K562 (cell line): ENCODE measurements around the gene KCNK2. TPM values are rescaled to one million over a fixed set of nuclear protein-coding genes. Genes with fewer than 3 reads are reported as not detected.

Experiments used
- ATAC-seq: fragments of 200-7000 bp; cut with Tn5 transposase; 3 replicates; pipeline ENCODE4 v1.9.1; 2020; ENCODE audit warnings: moderate library complexity
- BruUV-seq: library from RNA; stranded (reverse); fragments of 400-500 nt; replicated peaks from 2 replicates; lab custom pipeline; 2021; lab: Mats Ljungman, UMichigan
- CTCF ChIA-PET: fragments of 300-600 bp; formaldehyde crosslinking; extraction: SDS; loops from one replicate; lab custom pipeline; 2021; ENCODE audit warnings: low intra/inter-chr PET ratio; lab: Yijun Ruan, JAX
- POLR2A ChIA-PET: fragments of 300-600, 350-650 bp; sonication (Branson Sonifier 250); formaldehyde crosslinking; extraction: SDS; loops from one replicate; lab custom pipeline; 2021; ENCODE audit warnings: antibody characterized with exemption, inconsistent platforms; lab: Yijun Ruan, JAX
- DNase-seq, 4 experiments: peaks; one replicate each; pipeline versions ENCODE4 v3.0.0 to v3.0.0-alpha.2; 2011 to 2018; ENCODE audit warnings: low spot score in 3 of 4, mixed read lengths in 3 of 4; ENCODE audit errors: extremely low read depth in 1 of 4
- FAIRE-seq: peaks from 2 replicates; lab custom pipeline; 2011; peaks lifted over from hg19 to GRCh38; lab: Jason Lieb, UNC
- H2AFZ ChIP-seq: 2 replicates; pipeline ENCODE4 v1.6.0; 2011; ENCODE audit warnings: low read depth, low read length, control low read depth, inconsistent platforms
- H3K27ac ChIP-seq: fragments of 200-600 bp; 3 replicates; pipeline ENCODE4 v1.8.0; 2011; ENCODE audit warnings: low read depth, mild to moderate bottlenecking, control low read depth, inconsistent platforms, low read length, moderate library complexity, mixed read lengths; ENCODE audit errors: extremely low read depth
- H3K27me3 ChIP-seq, 2 experiments: fragments of 300-600 bp in 1 of 2; 2 replicates in 1 of 2; 3 replicates in 1 of 2; pipeline versions ENCODE4 v1.6.0 to v1.8.0; 2011; ENCODE audit warnings: inconsistent platforms in 2 of 2, low read length in 2 of 2, mild to moderate bottlenecking in 1 of 2, mixed read lengths in 1 of 2, moderate library complexity in 1 of 2; ENCODE audit not compliant: control insufficient read depth in 2 of 2, insufficient read depth in 2 of 2
- H3K36me3 ChIP-seq: fragments of 300-600 bp; 3 replicates; pipeline ENCODE4 v1.8.0; 2011; ENCODE audit warnings: mild to moderate bottlenecking, low read length, inconsistent platforms; ENCODE audit not compliant: control insufficient read depth, insufficient read depth
- H3K4me1 ChIP-seq, 2 experiments: fragments of 200-600 bp in 1 of 2; replicated peaks in 1 of 2; 2 replicates in 1 of 2; 3 replicates in 1 of 2; pipeline versions ENCODE4 v1.5.1 to v1.8.0; 2011; ENCODE audit warnings: inconsistent platforms in 2 of 2, low read length in 2 of 2, mild to moderate bottlenecking in 1 of 2, mixed read lengths in 1 of 2, moderate library complexity in 1 of 2; ENCODE audit not compliant: control insufficient read depth in 2 of 2, insufficient read depth in 2 of 2
- H3K4me2 ChIP-seq: 2 replicates; pipeline ENCODE4 v1.6.1; 2011; ENCODE audit warnings: low read length, control low read depth, inconsistent platforms, mixed read lengths; ENCODE audit not compliant: insufficient read depth
- H3K4me3 ChIP-seq: fragments of 200-600 bp; sonication (generic), shearing (Covaris generic); 2 replicates; pipeline ENCODE4 v1.5.1; 2016; ENCODE audit warnings: control low read depth, inconsistent platforms
- H3K79me2 ChIP-seq: fragments of 200-600 bp; 3 replicates; pipeline ENCODE4 v1.8.0; 2011; ENCODE audit warnings: low read length, inconsistent platforms; ENCODE audit not compliant: control insufficient read depth, insufficient read depth
- H3K9ac ChIP-seq, 2 experiments: 2 replicates each; pipeline versions ENCODE4 v1.6.0 to v1.6.1; 2011; ENCODE audit warnings: low read depth in 2 of 2, low read length in 2 of 2, control low read depth in 1 of 2, inconsistent platforms in 1 of 2, mild to moderate bottlenecking in 1 of 2, mixed read lengths in 1 of 2; ENCODE audit not compliant: insufficient read depth in 1 of 2
- H3K9me1 ChIP-seq: one replicate; pipeline ENCODE4 v1.6.0; 2011; ENCODE audit warnings: inconsistent platforms, mild to moderate bottlenecking, low read length, moderate library complexity; ENCODE audit not compliant: control insufficient read depth, insufficient read depth
- H3K9me3 ChIP-seq: replicated peaks from 2 replicates; pipeline ENCODE4 v1.5.1; 2011; ENCODE audit warnings: low read depth, low read length, inconsistent platforms; ENCODE audit not compliant: control insufficient read depth, insufficient read depth
- H4K20me1 ChIP-seq: replicated peaks from 2 replicates; pipeline ENCODE4 v1.6.1; 2011; ENCODE audit warnings: low read length, inconsistent platforms, mixed read lengths; ENCODE audit not compliant: control insufficient read depth, insufficient read depth
- BRD9 ChIP-seq: fragments of 450-650 bp; IDR thresholded peaks from 2 replicates; pipeline ENCODE4 v1.6.1; 2018; ENCODE audit warnings: low read depth; ENCODE audit not compliant: partially characterized antibody
- CBFB ChIP-seq: sonication (generic); formaldehyde crosslinking; IDR thresholded peaks from 2 replicates; pipeline ENCODE4 v1.4.0; 2020; ENCODE audit warnings: mild to moderate bottlenecking, missing genetic modification reagents
- E2F5 ChIP-seq: sonication (generic); formaldehyde crosslinking; IDR thresholded peaks from 2 replicates; pipeline ENCODE4 v1.8.0; 2022; ENCODE audit warnings: mild to moderate bottlenecking, missing genetic modification reagents
- MLLT1 ChIP-seq, 2 experiments: fragments of 450-650 bp; IDR thresholded peaks; 2 replicates each; pipeline ENCODE4 v1.6.1; 2016
- RBM25 ChIP-seq: fragments of 200-400 bp; formaldehyde crosslinking; IDR thresholded peaks from 2 replicates; pipeline ENCODE4 v1.6.1; 2018; ENCODE audit warnings: low read length, low read depth, moderate library complexity; ENCODE audit not compliant: severe bottlenecking
- ZNF3 ChIP-seq: fragments of 250-450 bp; sonication (Bioruptor Pico); IDR thresholded peaks from 2 replicates; pipeline ENCODE4 v1.5.0; 2021; ENCODE audit warnings: mild to moderate bottlenecking, moderate library complexity
- WGBS: fragments of 100-300 bp; shearing (Covaris generic); methylation state at CpG from one replicate; pipeline ENCODE4 v1.1.6; 2016; ENCODE audit warnings: low coverage, mixed read lengths; ENCODE audit not compliant: insufficient coverage; ENCODE audit errors: missing lambda C conversion rate; 5-methylcytosine and 5-hydroxymethylcytosine counted together
- in situ Hi-C: fragments of 300-500 bp; cut with MboI; formaldehyde crosslinking; loops from 4 replicates; pipeline ENCODE4 v1.15.0; 2018; ENCODE audit warnings: inconsistent platforms, mixed read lengths
- intact Hi-C: fragments of 100-400 bp; cut with micrococcal nuclease; formaldehyde crosslinking; loops from 2 replicates; pipeline ENCODE4 v1.14.2; 2022
- polyA plus RNA-seq, 8 experiments: library from polyadenylated mRNA; depleted of rRNA in 4 of 8; stranded (reverse) in 5 of 8; unstranded in 3 of 8; fragments of >200 nt; fragmentation: Nextera tagmentation in 2 of 8; fragmentation: Illumina TruSeq in 1 of 8; extraction: Ambion mirVana in 2 of 8; extraction: Trizol in 1 of 8; gene quantifications; 2 replicates each; pipeline versions ENCODE4 v1.2.1 to v1.2.3, GENCODE V29; 2011 to 2014; ENCODE audit warnings: inconsistent platforms in 1 of 8, missing spikeins in 1 of 8
- total RNA-seq, 7 experiments: library from RNA; depleted of rRNA in 6 of 7; stranded (reverse); fragments of >200 nt in 6 of 7; fragmentation: Illumina TruSeq in 2 of 7; extraction: Trizol in 2 of 7; gene quantifications; 2 replicates each; pipeline versions ENCODE4 v1.2.1 to v1.2.3, GENCODE V29; 2011 to 2021; ENCODE audit warnings: low replicate concordance in 1 of 7
- TF ChIP-seq, protein P1 (sequence below): fragments of 250-450 bp; sonication (Bioruptor Pico); IDR thresholded peaks from 2 replicates; pipeline ENCODE4 v1.4.0; 2020; ENCODE audit warnings: borderline replicate concordance
- TF ChIP-seq, protein P2 (sequence below): fragments of 200-800 bp; sonication (Bioruptor generic); IDR thresholded peaks from 2 replicates; pipeline ENCODE4 v1.6.1; 2017; ENCODE audit warnings: missing genetic modification characterization, missing compliant biosample characterization

The KCNK2 gene
- total and polyA plus RNA-seq, 9 of the 15 experiments (the other 6 are each of a cell fraction or from before 2014, with no cell fraction given): 0.04 to 0.13 (median 0.05) TPM; not detected in 3

DNA sequence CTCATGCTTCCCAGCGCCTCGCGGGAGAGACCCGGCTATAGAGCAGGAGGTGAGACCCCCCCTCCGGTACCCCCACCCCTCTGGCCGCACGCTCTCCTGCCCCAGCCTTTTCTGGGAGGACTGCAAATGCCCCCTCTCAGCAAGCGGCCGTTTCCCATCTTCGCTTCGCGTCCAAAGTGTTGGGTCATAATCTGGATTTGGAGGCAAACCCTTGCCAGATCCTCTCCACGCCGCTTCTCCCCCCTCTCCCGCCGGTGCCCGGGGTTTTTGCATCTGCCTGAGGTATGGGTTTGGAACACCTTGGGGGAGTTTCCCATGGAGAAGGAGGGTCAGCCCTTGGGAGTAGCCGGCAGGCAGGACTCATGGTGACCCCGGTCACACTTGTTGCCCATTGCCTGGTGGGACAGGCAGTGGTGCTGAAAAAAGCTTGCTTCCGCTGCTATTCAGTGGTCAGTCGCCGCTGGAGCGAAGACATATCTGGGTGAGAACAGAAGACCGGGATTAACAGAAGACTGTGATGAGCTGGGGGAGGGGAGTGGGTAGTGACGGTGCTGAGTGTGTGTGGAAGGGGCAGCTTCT lies 935 bp downstream of the KCNK2 start:
- no peak for DNase-seq
- H3K9me1 ChIP-seq: no peaks in the 10 kb centered on the region
- ChIA-PET CTCF (no interaction called here), POLR2A (no interaction called here)
- in situ Hi-C loops (no loop called here), intact Hi-C loops (no loop called here)
- H3K9me3 ChIP-seq: no peaks in the 10 kb centered on the region
- no peaks in the 10 kb centered on the region for H3K79me2 ChIP-seq
- H3K9ac ChIP-seq: no peak overlapping the region
- 3% methylated on average over 22 of the region's 25 CpGs for WGBS
- no peak overlapping the region for H2AFZ ChIP-seq
- H4K20me1 ChIP-seq: no peaks in the 10 kb centered on the region
- H3K27me3 ChIP-seq: peaks cover 7 to 13% of the 10 kb centered on the region in 2 experiments; a peak in 3 of 5 replicates
- BruUV-seq: no TSS peak
- peaks cover 0 to 4% of the 10 kb centered on the region in 2 experiments; a peak in 1 of 5 replicates for H3K4me1 ChIP-seq
- no peaks in the 10 kb centered on the region for H3K36me3 ChIP-seq
- TF ChIP-seq MLLT1 (IDR thresholded peaks at IDR 0.05): no peak
- TF ChIP-seq, all 486 proteins: peak for 0
- no peak for FAIRE-seq
- Histone ChIP-seq H3K4me2 (no peak overlapping the region), H3K27ac (no peak overlapping the region), H3K4me3 (no peak overlapping the region)
- ATAC-seq: no peak; the same call in 1 of the 3 replicates

DNA sequence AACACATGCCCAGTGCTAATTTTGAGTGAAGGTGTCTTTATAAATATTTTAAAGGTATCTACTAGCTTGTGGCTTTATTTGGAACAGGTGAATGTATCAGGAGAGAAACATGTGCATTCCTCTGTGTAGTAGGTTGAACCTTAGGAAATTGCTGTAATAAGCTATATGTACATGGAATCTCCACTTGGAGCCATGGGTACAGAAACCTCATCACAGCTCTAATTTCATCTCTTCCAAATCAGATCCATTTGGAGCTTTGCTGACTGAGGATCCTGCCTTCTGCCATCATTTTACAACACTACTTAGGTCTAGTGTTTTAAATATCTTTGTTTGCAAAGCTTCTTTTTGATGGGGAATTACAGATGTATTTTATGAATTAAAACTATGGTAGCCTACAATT lies 2.1 kb downstream of the KCNK2 start:
- Histone ChIP-seq H3K36me3 (no peaks in the 10 kb centered on the region), H3K27ac (no peak overlapping the region), H3K79me2 (no peaks in the 10 kb centered on the region), H3K4me1 (peaks cover 0 to 4% of the 10 kb centered on the region in 2 experiments; a peak in 1 of 5 replicates), H3K9ac (no peak overlapping the region), H3K4me3 (no peak overlapping the region), H3K9me3 (no peaks in the 10 kb centered on the region), H4K20me1 (no peaks in the 10 kb centered on the region), H3K9me1 (no peaks in the 10 kb centered on the region), H3K27me3 (peaks cover 7 to 13% of the 10 kb centered on the region in 2 experiments; a peak in 3 of 5 replicates), H2AFZ (no peak overlapping the region), H3K4me2 (no peak overlapping the region)
- intact Hi-C loops (no loop called here), in situ Hi-C loops (no loop called here)
- ChIA-PET CTCF (no interaction called here), POLR2A (interaction anchor here (0.6 kb wide), 1 partner anchor 206 kb away, joined by 3 read pairs; no protein-coding TSS in a partner anchor)
- no TSS peak for BruUV-seq
- no peak for ATAC-seq
- FAIRE-seq: no peak
- DNase-seq: no peak
- no peak for TF ChIP-seq CBFB (CRISPR knock-in tag)
- TF ChIP-seq, protein P1, sequence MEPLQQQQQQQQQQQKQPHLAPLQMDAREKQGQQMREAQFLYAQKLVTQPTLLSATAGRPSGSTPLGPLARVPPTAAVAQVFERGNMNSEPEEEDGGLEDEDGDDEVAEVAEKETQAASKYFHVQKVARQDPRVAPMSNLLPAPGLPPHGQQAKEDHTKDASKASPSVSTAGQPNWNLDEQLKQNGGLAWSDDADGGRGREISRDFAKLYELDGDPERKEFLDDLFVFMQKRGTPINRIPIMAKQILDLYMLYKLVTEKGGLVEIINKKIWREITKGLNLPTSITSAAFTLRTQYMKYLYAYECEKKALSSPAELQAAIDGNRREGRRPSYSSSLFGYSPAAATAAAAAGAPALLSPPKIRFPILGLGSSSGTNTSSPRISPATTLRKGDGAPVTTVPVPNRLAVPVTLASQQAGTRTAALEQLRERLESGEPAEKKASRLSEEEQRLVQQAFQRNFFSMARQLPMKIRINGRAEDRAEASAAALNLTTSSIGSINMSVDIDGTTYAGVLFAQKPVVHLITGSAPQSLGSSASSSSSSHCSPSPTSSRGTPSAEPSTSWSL (CRISPR knock-in tag): no peak
- no peak for TF ChIP-seq ZNF3 (CRISPR knock-in tag)
- TF ChIP-seq BRD9: no peak
- no peak for TF ChIP-seq E2F5 (CRISPR knock-in tag)
- TF ChIP-seq RBM25: no peak
- TF ChIP-seq, protein P2, sequence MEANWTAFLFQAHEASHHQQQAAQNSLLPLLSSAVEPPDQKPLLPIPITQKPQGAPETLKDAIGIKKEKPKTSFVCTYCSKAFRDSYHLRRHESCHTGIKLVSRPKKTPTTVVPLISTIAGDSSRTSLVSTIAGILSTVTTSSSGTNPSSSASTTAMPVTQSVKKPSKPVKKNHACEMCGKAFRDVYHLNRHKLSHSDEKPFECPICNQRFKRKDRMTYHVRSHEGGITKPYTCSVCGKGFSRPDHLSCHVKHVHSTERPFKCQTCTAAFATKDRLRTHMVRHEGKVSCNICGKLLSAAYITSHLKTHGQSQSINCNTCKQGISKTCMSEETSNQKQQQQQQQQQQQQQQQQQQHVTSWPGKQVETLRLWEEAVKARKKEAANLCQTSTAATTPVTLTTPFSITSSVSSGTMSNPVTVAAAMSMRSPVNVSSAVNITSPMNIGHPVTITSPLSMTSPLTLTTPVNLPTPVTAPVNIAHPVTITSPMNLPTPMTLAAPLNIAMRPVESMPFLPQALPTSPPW (CRISPR knock-in tag): no peak
